GM19455 (cell line): ENCODE results near the gene ZNF212.

ENCODE experiments used
- ATAC-seq: cut with Tn5 transposase; IDR thresholded peaks from one replicate; pipeline ENCODE4 v1.9.1; 2021; ENCODE audit not compliant: unreplicated experiment

The ZNF212 gene

GRCh38 chr7:149304006-149304405 lies 64.6 kb downstream of the ZNF212 start:
- no peak for ATAC-seq
